Mesothelial cell of epicardium (in vitro differentiated cells): ENCODE results near the gene COQ3. TPM values are rescaled to one million over a fixed set of nuclear protein-coding genes. Genes with fewer than 3 reads are reported as not detected.
"Not testable (repeated sequence)": the region's sequence is repeated elsewhere in the genome, so short reads cannot be mapped to it uniquely, and the experiment has no call there.

ENCODE experiments used
- DNase-seq, 2 experiments: peaks; one replicate each; pipeline ENCODE4 v3.0.0; 2021; ENCODE audit warnings: low spot score in 2 of 2; ENCODE audit not compliant: unreplicated experiment in 2 of 2
- H3K27ac Mint-ChIP-seq: 2 replicates; pipeline ENCODE4 v1.8.0; 2021; ENCODE audit warnings: mixed read lengths
- H3K27me3 Mint-ChIP-seq: 2 replicates; pipeline ENCODE4 v1.8.0; 2021; ENCODE audit warnings: low read depth, mixed read lengths
- H3K36me3 Mint-ChIP-seq: 2 replicates; pipeline ENCODE4 v1.8.0; 2021; ENCODE audit warnings: mixed read lengths
- H3K4me1 Mint-ChIP-seq: 2 replicates; pipeline ENCODE4 v1.8.0; 2021; ENCODE audit warnings: mixed read lengths
- H3K4me3 Mint-ChIP-seq: 2 replicates; pipeline ENCODE4 v1.8.0; 2021; ENCODE audit warnings: mild to moderate bottlenecking, moderate library complexity, mixed read lengths
- H3K9me3 Mint-ChIP-seq: 2 replicates; pipeline ENCODE4 v1.8.0; 2021; ENCODE audit warnings: mixed read lengths
- CTCF ChIP-seq: fragments of 200-600 bp; sonication (generic); IDR thresholded peaks from one replicate; pipeline ENCODE4 v1.5.0; 2021; ENCODE audit warnings: antibody characterized with exemption; ENCODE audit not compliant: unreplicated experiment
- total RNA-seq: library from RNA; stranded (reverse); gene quantifications from 3 replicates; pipeline ENCODE4 v1.2.1, GENCODE V29; 2021

The COQ3 gene
- total RNA-seq, 1 donor from 2014 or later = 4.9 TPM

DNA sequence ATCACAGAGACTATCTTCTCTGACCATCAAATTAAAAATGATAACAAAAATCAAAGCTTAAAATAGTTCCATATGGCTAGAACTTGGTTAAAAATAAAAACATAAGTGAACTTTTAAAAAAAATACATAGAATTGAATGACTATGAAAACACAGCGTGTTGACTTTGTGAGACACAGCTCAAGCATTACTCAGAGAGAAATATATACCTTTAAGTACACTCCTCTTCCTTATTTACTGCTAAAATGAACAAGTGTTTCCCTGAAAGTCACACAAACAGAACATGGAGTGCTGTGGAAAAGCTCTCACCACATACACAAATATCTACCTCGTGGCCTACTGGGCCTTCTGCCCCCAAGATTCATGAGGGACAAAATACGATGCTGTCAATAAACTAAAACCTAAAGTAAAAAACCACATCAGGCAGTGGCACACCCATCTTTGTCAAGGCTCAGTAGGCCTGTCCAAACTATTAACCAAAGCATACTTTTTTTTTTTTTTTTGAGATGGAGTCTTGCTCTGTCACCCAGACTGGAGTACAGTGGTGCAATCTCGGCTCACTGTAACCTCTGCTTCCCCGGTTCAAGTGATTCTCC, 52.0 kb downstream of the COQ3 start:
- TF ChIP-seq CTCF = no peak
- no peak for DNase-seq
- no peak overlapping the region for H3K27ac Mint-ChIP-seq

DNA sequence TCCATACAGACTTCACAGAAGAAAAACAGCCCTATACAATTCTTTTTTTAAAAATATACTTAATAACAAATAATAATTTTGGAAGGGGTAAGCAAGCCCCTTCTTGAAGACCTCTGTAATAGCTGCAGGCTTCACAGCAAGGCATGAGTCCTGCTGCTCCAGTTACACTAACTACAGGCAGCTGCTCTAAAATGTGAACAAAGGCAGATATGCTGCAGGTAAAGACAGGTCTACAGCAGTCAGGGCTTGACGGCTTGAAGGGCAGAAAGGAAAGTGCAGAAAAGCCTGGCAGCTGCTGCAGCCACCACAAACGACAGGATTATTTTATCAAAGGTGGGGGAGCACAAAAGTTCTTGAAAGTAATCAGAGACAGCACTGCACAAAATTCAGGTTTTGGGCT, 55.8 kb downstream of the COQ3 start:
- no peak overlapping the region for H3K4me3 Mint-ChIP-seq
- no peak for DNase-seq
- H3K27me3 Mint-ChIP-seq = no peaks in the 10 kb centered on the region
- peaks cover 8% of the 10 kb centered on the region for H3K4me1 Mint-ChIP-seq
- H3K36me3 Mint-ChIP-seq = peaks cover 1% of the 10 kb centered on the region
- no peaks in the 10 kb centered on the region for H3K9me3 Mint-ChIP-seq
- TF ChIP-seq CTCF = no peak
- no peak overlapping the region for H3K27ac Mint-ChIP-seq

More for the DNA sequence above, 52.0 kb downstream of the COQ3 start:
- H3K36me3 Mint-ChIP-seq = peaks cover 1% of the 10 kb centered on the region
- H3K27me3 Mint-ChIP-seq = no peaks in the 10 kb centered on the region
- H3K4me3 Mint-ChIP-seq = no peak overlapping the region
- peaks cover 12% of the 10 kb centered on the region for H3K4me1 Mint-ChIP-seq
- H3K9me3 Mint-ChIP-seq = no peaks in the 10 kb centered on the region

GRCh38 chr6:99335298-99335697, 58.7 kb downstream of the COQ3 start:
- not testable (repeated sequence) for DNase-seq, H3K4me1 Mint-ChIP-seq, H3K27me3 Mint-ChIP-seq, H3K27ac Mint-ChIP-seq, H3K4me3 Mint-ChIP-seq, H3K9me3 Mint-ChIP-seq, H3K36me3 Mint-ChIP-seq

DNA sequence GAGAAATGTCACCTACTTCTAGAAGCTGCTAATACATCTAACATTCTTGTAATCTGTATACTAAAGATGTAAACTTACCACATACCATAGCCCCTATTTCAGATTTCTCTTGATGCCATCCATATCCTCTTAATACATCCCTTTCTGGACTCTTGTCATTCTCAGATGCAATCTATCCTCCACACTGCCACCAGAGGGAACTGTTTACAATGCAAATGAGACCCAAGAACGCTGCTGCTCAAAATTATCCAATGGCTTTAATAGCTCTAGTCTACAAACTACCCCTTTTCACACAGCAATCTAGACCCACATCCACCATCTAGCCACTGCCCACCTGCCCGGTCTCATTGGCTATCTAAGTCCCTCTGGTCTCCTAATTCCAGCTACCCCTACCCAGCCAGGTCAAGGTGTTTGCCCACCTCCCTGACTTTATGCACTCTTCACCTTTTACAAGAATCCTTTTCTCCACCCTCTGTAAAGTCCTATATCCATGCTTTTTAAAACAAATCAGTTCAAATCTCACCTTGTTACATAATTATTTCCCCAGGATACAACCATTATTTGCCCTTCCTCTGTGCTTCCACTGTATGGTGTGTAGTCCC, 59.4 kb downstream of the COQ3 start:
- no peak overlapping the region for H3K4me3 Mint-ChIP-seq
- H3K27me3 Mint-ChIP-seq = no peaks in the 10 kb centered on the region
- H3K9me3 Mint-ChIP-seq = no peaks in the 10 kb centered on the region
- H3K27ac Mint-ChIP-seq = no peak overlapping the region
- H3K36me3 Mint-ChIP-seq = no peaks in the 10 kb centered on the region
- TF ChIP-seq CTCF = no peak
- H3K4me1 Mint-ChIP-seq = peaks cover 8% of the 10 kb centered on the region
- DNase-seq = no peak

GRCh38 chr6:99333068-99333467, 60.9 kb downstream of the COQ3 start:
- Mint-ChIP-seq H3K4me3 (no peak overlapping the region), H3K27me3 (no peaks in the 10 kb centered on the region), H3K9me3 (no peaks in the 10 kb centered on the region), H3K36me3 (no peaks in the 10 kb centered on the region), H3K4me1 (peaks cover 7% of the 10 kb centered on the region), H3K27ac (no peak overlapping the region)
- DNase-seq = no peak
- TF ChIP-seq CTCF = no peak

DNA sequence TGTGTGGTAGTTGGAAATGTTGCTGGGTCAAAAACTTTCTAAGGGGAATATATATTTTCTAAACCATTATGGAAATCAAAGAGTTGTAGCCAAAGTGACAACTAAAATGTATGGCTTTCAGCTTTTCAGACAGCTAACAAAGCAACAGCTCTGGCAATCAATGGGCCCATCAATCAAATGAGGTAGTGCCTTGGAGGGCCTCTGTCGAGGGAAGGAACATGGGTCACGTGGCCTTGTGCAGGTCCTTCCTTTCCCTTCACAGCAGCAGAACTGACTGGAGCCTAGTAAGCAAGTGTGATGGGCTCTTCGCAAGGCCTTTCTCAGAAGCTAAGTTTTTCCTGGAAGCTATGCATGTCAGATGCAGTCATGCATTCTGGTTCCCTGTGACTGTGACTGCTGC, 62.5 kb downstream of the COQ3 start:
- no peaks in the 10 kb centered on the region for H3K9me3 Mint-ChIP-seq
- H3K36me3 Mint-ChIP-seq = no peaks in the 10 kb centered on the region
- TF ChIP-seq CTCF = no peak
- no peaks in the 10 kb centered on the region for H3K27me3 Mint-ChIP-seq
- no peak overlapping the region for H3K4me3 Mint-ChIP-seq
- H3K27ac Mint-ChIP-seq = no peak overlapping the region
- no peak for DNase-seq
- no peaks in the 10 kb centered on the region for H3K4me1 Mint-ChIP-seq
